Measurements from ENCODE around the gene TNC. TPM values are rescaled to one million over a fixed set of nuclear protein-coding genes. Genes with fewer than 3 reads are reported as not detected.

The TNC gene
- total and polyA plus RNA-seq, 10 of the 15 experiments (the other 5 are each of a cell fraction or from before 2014, with no cell fraction given): 0.05 to 4.2 (median 0.14) TPM

GRCh38 chr9:115085773-115086377, 32.1 kb downstream of the TNC start:
- no peak overlapping the region for H3K27ac ChIP-seq (ENCODE audit: control insufficient read depth, insufficient read depth)
- TF ChIP-seq SIN3A (IDR thresholded peaks at IDR 0.05; ENCODE audit: low read depth, low read length) (no peak), WRNIP1 (IDR thresholded peaks at IDR 0.05; ENCODE audit: borderline replicate concordance, low read depth, low read length) (no peak), RCOR1 (conservative IDR thresholded peaks at IDR 0.05; ENCODE audit: low read depth, low read length) (no peak), NFYA (IDR thresholded peaks at IDR 0.05; ENCODE audit: borderline replicate concordance, low read depth, low read length) (no peak), GABPA (IDR thresholded peaks at IDR 0.05; ENCODE audit: low read depth) (no peak), BACH1 (IDR thresholded peaks at IDR 0.05; ENCODE audit: borderline replicate concordance) (no peak), GATAD2B (conservative IDR thresholded peaks at IDR 0.05; ENCODE audit: low read depth) (no peak), FOXK2 (IDR thresholded peaks at IDR 0.05) (no peak), NRF1 (conservative IDR thresholded peaks at IDR 0.05; ENCODE audit: low read depth, low read length) (no peak), ZBED1 (IDR thresholded peaks at IDR 0.05; ENCODE audit: borderline replicate concordance) (no peak), RUNX3 (IDR thresholded peaks at IDR 0.05; ENCODE audit: low read length) (no peak), CBFB (IDR thresholded peaks at IDR 0.05; ENCODE audit: low read depth) (no peak), HDAC2 (IDR thresholded peaks at IDR 0.05) (no peak)
- POLR2A ChIA-PET: no interaction called here
- ATAC-seq (no peak), DNase-seq (ENCODE audit: low read depth, low spot score) (no peak), FAIRE-seq (no peak)
- H3K9me3 ChIP-seq (replicated peaks; ENCODE audit: control insufficient read depth, insufficient read depth, low read length): no peaks in the 10 kb centered on the region
- no peaks in the 10 kb centered on the region for H3K36me3 ChIP-seq (ENCODE audit: control insufficient read depth in 2 of 2, insufficient read depth in 2 of 2, low read length in 1 of 2)
- CTCF ChIA-PET: no interaction called here
- H2AFZ ChIP-seq (ENCODE audit: control insufficient read depth, low read depth, low read length): no peak overlapping the region
- SMC1A ChIA-PET (ENCODE audit: uncharacterized antibody, unreplicated experiment): no interaction called here
- RAD21 ChIA-PET (ENCODE audit: unreplicated experiment): no interaction called here
- H3K4me3 ChIP-seq: no peak overlapping the region
- intact Hi-C loops (cut with micrococcal nuclease; ENCODE audit: unreplicated experiment): no loop called here
- H3K27me3 ChIP-seq (replicated peaks in 1 of 2; ENCODE audit: control insufficient read depth in 2 of 2, insufficient read depth in 2 of 2, low read length in 1 of 2): peaks cover 0 to 2% of the 10 kb centered on the region in 2 experiments; a peak in 1 of 4 replicates
- in situ Hi-C loops (cut with MboI): no loop called here
- H3K4me2 ChIP-seq (ENCODE audit: control insufficient read depth, insufficient read depth): no peak overlapping the region
- no TSS peak for BruUV-seq (replicated peaks)
- H4K20me1 ChIP-seq (ENCODE audit: control insufficient read depth, insufficient read depth): no peaks in the 10 kb centered on the region
- H3K4me1 ChIP-seq (ENCODE audit: control insufficient read depth, insufficient read depth, low read length): no peaks in the 10 kb centered on the region
- no peak overlapping the region for H3K9ac ChIP-seq (ENCODE audit: control insufficient read depth, insufficient read depth, low read length)
- WGBS (ENCODE audit: insufficient coverage, insufficient replicate concordance, low lambda C conversion rate, missing lambda C conversion rate): 47% methylated on average over 22 of the region's 22 CpGs
- no peaks in the 10 kb centered on the region for H3K79me2 ChIP-seq (ENCODE audit: control insufficient read depth, insufficient read depth, low read length)
